ENCODE results near the gene PLEKHM3. TPM values are rescaled to one million over a fixed set of nuclear protein-coding genes. Genes with fewer than 3 reads are reported as not detected.

The PLEKHM3 gene
- total RNA-seq, 1 donor from 2014 or later: 12.1 TPM

DNA sequence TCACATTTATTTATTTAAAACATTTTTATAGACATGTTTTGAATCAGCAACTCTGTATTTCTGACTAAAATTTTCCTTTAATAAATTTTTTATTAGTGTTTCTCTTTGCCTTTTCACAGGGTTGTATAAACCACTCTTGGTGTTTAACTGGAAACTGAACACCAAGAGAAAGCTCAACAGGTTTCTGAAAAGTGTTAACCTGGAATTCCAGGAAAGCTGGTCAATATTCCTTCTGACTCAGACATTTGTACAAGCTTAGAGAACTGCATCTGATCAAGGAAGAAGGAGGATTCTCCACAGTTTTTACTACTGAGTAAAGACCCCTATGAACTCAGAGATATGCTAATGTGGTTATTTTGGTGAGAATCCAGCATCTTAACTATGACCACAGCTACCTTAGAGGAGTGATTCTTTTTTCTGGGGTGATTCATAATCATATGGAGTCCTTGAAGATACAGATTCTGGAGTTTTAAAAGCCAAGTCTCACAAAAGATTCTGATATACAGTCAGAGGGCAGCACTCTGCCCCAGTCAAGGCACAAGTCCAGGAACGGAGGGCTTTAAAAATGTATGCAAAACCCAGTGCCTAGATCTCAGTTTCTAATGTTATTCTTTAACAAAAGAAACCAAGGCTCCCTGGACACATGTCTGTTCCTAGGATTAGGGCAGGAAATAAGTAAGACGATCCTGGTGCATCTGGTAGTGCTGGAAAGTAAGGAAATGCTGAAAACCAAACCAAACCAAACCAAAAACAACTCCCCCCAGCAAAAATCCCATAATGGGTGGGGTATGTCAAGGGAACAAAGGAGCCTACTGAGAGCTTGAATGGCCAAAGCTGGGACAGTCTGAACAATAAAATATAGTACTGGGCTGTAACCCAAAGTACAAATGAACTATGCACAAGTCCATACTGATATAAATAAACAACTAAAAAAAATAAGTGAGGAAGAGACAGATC, 170.6 kb downstream of the PLEKHM3 start:
- Mint-ChIP-seq H3K4me1 (ENCODE audit: unreplicated experiment) (no peaks in the 10 kb centered on the region), H3K36me3 (peaks cover 6% of the 10 kb centered on the region), H3K27ac (no peak overlapping the region), H3K9me3 (no peaks in the 10 kb centered on the region), H3K4me3 (no peak overlapping the region), H3K27me3 (no peaks in the 10 kb centered on the region)
- TF ChIP-seq, protein P1, sequence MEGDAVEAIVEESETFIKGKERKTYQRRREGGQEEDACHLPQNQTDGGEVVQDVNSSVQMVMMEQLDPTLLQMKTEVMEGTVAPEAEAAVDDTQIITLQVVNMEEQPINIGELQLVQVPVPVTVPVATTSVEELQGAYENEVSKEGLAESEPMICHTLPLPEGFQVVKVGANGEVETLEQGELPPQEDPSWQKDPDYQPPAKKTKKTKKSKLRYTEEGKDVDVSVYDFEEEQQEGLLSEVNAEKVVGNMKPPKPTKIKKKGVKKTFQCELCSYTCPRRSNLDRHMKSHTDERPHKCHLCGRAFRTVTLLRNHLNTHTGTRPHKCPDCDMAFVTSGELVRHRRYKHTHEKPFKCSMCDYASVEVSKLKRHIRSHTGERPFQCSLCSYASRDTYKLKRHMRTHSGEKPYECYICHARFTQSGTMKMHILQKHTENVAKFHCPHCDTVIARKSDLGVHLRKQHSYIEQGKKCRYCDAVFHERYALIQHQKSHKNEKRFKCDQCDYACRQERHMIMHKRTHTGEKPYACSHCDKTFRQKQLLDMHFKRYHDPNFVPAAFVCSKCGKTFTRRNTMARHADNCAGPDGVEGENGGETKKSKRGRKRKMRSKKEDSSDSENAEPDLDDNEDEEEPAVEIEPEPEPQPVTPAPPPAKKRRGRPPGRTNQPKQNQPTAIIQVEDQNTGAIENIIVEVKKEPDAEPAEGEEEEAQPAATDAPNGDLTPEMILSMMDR (conservative IDR thresholded peaks at IDR 0.05): no peak
- DNase-seq (ENCODE audit: extremely low spot score, unreplicated experiment): no peak

DNA sequence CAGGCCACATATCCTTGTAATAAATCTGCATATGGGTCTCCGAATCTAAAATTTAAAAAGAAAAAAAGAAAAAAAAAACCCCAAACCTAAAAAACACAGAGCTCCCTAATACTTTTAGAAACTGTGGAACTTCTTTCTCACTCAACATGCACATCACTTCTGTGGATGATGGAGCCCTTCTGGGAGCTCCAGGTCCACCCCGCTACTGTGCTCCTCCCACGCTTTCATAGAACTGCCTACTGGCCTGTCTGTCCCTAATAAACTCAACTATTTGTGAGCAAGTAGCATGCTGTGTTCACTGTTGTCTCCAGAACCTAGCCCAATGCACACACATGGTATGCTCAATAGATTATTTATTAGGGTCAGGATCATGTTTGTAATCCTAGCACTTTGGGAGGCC, 172.5 kb downstream of the PLEKHM3 start:
- H3K27ac Mint-ChIP-seq: no peak overlapping the region
- H3K4me1 Mint-ChIP-seq (ENCODE audit: unreplicated experiment): peaks cover 8% of the 10 kb centered on the region
- no peaks in the 10 kb centered on the region for H3K9me3 Mint-ChIP-seq

DNA sequence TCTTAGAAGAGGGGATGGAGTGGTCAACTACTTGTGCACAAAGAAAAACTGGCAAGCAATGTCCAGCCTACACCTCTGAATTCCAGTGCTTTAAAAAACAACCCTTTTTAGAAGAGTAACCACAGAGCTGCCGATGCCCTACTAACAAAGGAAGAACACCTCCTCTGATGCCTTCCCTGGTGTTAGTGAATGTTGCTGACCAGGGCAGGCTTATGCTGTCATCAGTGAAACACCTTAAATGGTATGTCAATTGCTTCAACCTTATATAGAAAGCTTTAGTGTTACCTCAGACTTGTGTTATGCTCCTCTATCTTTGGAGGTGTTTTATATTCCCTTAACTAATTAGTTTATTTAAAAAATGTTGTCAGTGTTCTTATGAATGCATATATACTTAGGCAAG, 175.9 kb downstream of the PLEKHM3 start:
- H3K4me1 Mint-ChIP-seq (ENCODE audit: unreplicated experiment): peaks cover 14% of the 10 kb centered on the region
- H3K4me3 Mint-ChIP-seq: no peak overlapping the region
- no peaks in the 10 kb centered on the region for H3K9me3 Mint-ChIP-seq
- H3K36me3 Mint-ChIP-seq: peaks cover 4% of the 10 kb centered on the region
- DNase-seq (ENCODE audit: extremely low spot score, unreplicated experiment): no peak
- H3K27ac Mint-ChIP-seq: no peak overlapping the region
- TF ChIP-seq, protein P1 (conservative IDR thresholded peaks at IDR 0.05): no peak
- H3K27me3 Mint-ChIP-seq: no peaks in the 10 kb centered on the region

More for the DNA sequence above, 172.5 kb downstream of the PLEKHM3 start:
- H3K27me3 Mint-ChIP-seq: no peaks in the 10 kb centered on the region
- peaks cover 10% of the 10 kb centered on the region for H3K36me3 Mint-ChIP-seq
- TF ChIP-seq, protein P1 (conservative IDR thresholded peaks at IDR 0.05): no peak
- no peak for DNase-seq (ENCODE audit: extremely low spot score, unreplicated experiment)
- H3K4me3 Mint-ChIP-seq: no peak overlapping the region

DNA sequence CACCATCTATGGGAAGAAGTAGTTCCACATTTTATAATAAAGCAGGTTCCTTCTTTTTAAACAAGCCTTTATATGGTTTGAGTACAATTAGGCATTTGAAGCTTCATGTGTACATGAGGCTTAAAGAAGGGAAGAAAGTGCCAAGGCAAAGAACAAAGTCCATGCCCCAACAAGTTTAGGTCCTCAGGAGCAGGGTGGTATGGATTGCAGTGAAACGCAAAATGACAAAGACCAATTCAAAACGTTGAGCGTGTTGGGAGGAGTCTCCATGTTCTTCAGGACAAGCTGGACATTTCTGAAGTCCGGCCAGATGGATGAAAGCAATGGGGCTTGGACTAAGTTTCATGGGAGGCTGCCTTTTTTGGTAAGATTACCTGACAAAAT, 176.8 kb downstream of the PLEKHM3 start:
- Mint-ChIP-seq H3K4me1 (ENCODE audit: unreplicated experiment) (peaks cover 14% of the 10 kb centered on the region), H3K36me3 (peaks cover 4% of the 10 kb centered on the region), H3K9me3 (no peaks in the 10 kb centered on the region), H3K4me3 (no peak overlapping the region), H3K27me3 (no peaks in the 10 kb centered on the region), H3K27ac (peak overlapping the region; percentile 84)
- TF ChIP-seq, protein P1 (conservative IDR thresholded peaks at IDR 0.05): no peak
- DNase-seq (ENCODE audit: extremely low spot score, unreplicated experiment): no peak

DNA sequence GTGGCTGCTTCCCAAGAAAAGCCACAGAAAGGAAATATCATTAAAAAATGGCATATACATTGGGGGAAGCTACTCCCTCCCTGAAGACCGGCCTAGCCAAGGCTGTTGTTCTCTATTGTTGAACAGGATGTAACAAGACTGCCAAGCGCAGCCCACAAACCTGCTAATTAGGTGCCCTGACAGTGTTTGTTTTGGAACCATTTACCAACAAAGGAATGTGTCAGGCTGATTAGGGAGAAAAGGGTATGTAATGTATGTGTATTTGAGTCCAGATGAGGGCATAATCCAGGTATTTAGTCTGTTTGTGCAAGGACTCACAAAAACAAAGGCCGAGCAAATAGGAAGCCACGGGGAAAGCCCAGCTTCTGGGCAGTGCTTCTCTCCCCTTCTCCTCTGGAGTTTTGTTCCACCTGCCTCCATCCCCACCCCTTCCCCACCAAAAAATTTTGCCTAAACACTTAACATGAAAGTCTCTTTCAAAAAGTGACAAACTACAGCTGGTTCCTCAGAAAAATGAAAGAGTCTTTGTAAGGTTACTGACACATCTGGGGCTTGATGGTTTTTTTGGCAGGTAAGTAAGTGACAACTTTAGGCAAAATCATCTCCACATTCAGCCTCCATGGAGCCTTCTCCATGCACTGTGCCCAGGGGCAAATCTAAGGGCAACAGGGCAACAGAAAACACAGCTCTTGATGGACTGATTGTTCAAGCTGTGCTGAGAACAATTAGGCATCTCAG, 177.4 kb downstream of the PLEKHM3 start:
- Mint-ChIP-seq H3K27ac (peak overlapping the region; percentile 84), H3K4me3 (no peak overlapping the region), H3K4me1 (ENCODE audit: unreplicated experiment) (peaks cover 14% of the 10 kb centered on the region), H3K9me3 (no peaks in the 10 kb centered on the region), H3K27me3 (no peaks in the 10 kb centered on the region), H3K36me3 (peaks cover 4% of the 10 kb centered on the region)
- DNase-seq (ENCODE audit: extremely low spot score, unreplicated experiment): no peak
- TF ChIP-seq, protein P1 (conservative IDR thresholded peaks at IDR 0.05): no peak

Measured in type B pancreatic cell (in vitro differentiated cells).